LNCaP clone FGC (cell line): ENCODE data around the gene TFCP2L1.

Source experiments
- DNase-seq: peaks from one replicate; pipeline ENCODE4 v3.0.0-alpha.2; 2011; ENCODE audit warnings: low read depth
- H3K4me3 ChIP-seq: 2 replicates; pipeline ENCODE4 v1.5.1; 2011; ENCODE audit warnings: mild to moderate bottlenecking, low read depth, low read length, control low read depth
- TF ChIP-seq, protein P1 (sequence below): IDR thresholded peaks from 2 replicates; pipeline ENCODE4 v1.5.1; 2012; ENCODE audit warnings: mild to moderate bottlenecking; ENCODE audit not compliant: control insufficient read depth, insufficient read depth; ENCODE audit errors: extremely low read depth

TFCP2L1 gene

DNA sequence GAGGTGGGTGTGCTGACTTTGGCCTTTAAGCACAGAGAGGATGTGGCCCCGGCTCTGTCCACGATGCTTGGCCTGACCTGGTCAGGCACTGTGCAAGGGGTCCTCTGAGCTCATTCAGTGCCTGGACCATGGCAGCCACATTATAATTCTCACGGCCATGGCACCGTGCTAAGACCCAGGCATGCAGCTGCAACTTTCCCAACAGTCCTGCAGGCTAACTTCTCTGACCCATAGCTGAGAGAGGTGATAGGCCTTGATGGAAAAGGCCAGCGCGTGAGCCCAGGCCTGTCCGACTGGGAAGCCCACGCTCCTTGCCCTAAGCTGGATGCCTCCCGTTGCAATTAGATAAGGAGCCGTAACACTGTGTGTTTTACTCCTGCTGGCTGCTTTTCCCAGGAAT, 99.9 kb downstream of the TFCP2L1 start:
- TF ChIP-seq, protein P1, sequence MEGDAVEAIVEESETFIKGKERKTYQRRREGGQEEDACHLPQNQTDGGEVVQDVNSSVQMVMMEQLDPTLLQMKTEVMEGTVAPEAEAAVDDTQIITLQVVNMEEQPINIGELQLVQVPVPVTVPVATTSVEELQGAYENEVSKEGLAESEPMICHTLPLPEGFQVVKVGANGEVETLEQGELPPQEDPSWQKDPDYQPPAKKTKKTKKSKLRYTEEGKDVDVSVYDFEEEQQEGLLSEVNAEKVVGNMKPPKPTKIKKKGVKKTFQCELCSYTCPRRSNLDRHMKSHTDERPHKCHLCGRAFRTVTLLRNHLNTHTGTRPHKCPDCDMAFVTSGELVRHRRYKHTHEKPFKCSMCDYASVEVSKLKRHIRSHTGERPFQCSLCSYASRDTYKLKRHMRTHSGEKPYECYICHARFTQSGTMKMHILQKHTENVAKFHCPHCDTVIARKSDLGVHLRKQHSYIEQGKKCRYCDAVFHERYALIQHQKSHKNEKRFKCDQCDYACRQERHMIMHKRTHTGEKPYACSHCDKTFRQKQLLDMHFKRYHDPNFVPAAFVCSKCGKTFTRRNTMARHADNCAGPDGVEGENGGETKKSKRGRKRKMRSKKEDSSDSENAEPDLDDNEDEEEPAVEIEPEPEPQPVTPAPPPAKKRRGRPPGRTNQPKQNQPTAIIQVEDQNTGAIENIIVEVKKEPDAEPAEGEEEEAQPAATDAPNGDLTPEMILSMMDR = no peak
- no peak overlapping the region for H3K4me3 ChIP-seq
- DNase-seq = no peak

DNA sequence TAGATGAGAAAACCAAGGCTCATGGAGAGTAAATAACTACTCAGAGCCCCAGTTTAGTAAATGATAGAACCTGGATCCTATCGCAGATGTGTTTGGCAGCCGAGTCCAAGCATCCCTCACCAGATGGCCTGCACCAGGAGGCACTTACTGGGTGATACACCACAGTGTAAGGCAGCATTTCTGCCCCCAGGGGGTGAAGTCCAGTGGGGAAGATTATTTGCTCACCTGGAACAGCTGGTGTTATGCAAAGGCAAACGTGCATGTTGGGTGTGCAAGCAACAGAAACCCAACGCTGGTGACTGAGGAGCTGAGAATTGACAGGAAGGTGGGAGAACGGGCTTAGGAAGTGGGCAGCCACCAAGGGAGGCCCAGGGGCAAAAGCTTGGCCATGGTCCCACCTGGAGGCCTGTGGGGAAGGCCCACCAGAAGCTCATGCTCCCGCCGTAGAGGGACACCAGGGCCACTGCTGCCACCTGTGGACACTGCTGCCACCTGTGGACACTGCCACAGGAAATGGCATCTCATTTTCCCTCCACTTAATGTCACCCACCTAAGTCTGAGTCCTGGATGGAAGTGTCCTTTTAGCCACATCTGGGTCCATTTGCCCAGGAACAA, 100.6 kb downstream of the TFCP2L1 start:
- TF ChIP-seq, protein P1 = no peak
- no peak overlapping the region for H3K4me3 ChIP-seq
- no peak for DNase-seq

DNA sequence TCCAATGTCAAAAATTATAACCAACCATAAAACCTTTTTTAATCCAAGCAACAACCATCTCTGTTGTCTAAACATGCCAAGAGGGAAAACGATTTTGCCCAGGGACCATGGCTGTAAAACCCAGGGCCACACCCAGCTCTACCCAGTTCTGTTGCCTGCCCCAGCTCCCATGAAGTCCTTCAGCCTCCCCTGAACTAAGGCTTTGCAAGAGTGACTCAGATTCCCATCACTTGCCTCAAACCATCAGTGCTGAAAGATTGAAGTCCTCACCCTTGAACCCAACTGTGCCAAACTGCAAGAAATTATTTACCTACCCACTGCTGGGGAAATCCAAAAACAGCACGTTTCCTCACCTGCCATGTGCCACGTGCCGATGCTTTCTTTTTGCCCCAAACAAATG, 102.5 kb downstream of the TFCP2L1 start:
- TF ChIP-seq, protein P1 = no peak
- DNase-seq = no peak
- H3K4me3 ChIP-seq = no peak overlapping the region

DNA sequence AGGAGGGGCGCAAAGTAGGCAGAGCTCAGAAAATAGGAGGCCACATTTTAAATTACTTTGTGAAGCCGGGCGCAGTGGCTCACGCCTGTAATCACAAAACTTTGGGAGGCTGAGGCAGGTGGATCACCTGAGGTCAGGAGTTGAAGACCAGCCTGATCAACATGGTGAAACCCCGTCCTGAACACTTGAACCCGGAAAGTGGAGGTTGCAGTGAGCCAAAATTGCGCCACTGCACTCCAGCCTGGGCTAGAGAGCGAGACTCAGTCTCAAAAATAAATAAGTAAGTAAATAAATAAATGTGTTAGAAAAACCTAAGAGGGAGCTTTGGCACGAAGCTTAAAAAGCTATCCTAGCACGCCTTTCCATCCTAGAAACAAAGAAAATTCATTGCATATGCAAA, 105.5 kb downstream of the TFCP2L1 start:
- TF ChIP-seq, protein P1 = no peak
- DNase-seq = no peak

DNA sequence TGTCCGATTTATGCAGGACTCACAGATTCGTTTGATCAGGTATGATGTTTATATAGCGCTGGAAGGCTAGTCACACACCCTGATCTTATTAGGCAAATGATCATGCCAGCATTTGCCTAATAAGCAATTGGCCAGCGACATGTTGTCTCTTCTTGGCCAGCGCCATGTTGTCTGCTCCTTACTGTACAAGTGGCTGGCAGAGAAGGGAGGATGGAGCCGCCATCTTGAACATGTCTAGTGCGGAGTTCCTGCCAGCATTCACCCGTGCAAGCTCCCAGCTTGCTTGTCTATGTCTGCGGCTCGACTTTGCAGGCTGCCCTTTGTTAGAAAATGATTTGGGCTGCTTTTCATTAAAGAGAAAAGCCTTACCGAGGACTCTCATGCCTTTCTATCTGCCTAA, 106.3 kb downstream of the TFCP2L1 start:
- H3K4me3 ChIP-seq = no peak overlapping the region
- TF ChIP-seq, protein P1 = no peak
- DNase-seq = no peak

More for the DNA sequence above, 105.5 kb downstream of the TFCP2L1 start:
- no peak overlapping the region for H3K4me3 ChIP-seq

DNA sequence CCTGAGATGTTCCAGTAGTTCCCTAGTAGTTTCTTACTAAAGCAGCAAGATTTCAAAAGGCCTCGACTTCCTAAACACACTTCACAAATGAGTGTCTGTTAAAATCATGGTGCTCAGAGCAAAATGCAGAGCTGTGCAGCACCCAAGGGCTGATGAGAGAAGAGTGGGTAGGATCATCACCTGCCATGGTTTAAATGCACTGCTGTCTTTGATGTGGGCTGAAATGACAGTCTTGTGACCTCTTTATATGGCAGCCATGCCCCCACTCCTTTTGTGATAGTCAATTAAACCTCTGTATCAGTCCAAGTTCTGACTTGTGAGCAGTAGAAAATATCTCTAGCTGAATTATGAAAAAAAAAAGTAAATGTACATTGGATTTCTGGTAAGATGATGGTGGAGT, 107.1 kb downstream of the TFCP2L1 start:
- DNase-seq = no peak
- no peak overlapping the region for H3K4me3 ChIP-seq
- TF ChIP-seq, protein P1 = no peak

DNA sequence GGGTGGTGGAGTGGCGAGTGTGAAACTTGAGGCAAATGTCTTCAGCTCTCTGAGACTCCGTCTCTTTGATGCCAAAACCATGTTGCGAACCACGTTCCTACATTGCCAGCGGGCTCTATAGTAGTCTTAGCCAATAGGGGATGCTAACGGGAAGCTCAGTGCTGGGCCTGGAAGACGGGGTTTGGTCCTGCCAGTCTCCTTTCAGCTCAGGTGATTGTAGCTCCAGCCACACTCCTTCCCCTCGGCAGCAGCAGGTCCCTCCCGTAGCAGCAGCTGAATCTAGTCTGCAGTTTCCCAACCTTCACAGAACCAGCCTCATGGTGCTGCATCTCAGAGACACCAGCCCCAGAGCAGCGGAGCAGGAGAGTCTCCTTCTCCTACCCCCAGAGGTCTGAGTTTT, 109.7 kb downstream of the TFCP2L1 start:
- DNase-seq = no peak
- TF ChIP-seq, protein P1 = no peak
- H3K4me3 ChIP-seq = no peak overlapping the region
